GM18508 (cell line): ENCODE results near the gene RHEX.
"Not testable (repeated sequence)": the region's sequence is repeated elsewhere in the genome, so short reads cannot be mapped to it uniquely, and the experiment has no call there.

ENCODE experiments used
- ATAC-seq: cut with Tn5 transposase; IDR thresholded peaks from one replicate; pipeline ENCODE4 v1.9.1; 2021; ENCODE audit warnings: moderate number of reproducible peaks; ENCODE audit not compliant: insufficient read depth, unreplicated experiment

RHEX gene

DNA sequence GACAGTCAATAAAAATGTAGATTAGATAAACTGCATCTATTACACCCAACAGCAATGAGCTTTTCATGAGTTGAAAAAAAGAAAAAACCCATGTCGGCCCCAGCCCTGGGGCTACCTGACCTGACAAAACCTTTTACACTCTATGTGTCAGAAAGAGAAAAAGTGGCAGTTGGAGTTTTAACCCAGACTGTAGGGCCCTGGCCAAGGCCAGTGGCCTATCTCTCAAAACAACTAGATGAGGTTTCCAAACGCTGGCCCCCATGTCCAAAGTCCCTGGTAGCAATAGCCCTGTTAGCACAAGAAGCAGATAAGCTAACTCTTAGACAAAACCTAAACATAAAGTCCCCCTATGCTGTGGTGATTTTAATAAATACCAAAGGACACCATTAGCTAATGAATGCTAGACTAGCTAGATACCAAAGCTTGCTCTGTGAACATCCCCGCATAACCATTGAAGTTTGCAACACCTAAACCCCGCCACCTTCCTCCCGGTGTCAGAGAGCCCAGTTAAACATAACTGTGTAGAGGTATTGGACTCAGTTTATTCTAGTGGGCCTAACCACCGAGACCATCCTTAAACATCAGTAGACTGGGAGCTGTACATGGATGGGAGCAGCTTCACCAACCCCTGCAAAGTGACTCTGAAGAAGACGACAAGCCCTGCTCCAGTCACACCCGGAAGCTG lies 2.8 kb downstream of the RHEX start:
- not testable (repeated sequence) for ATAC-seq

DNA sequence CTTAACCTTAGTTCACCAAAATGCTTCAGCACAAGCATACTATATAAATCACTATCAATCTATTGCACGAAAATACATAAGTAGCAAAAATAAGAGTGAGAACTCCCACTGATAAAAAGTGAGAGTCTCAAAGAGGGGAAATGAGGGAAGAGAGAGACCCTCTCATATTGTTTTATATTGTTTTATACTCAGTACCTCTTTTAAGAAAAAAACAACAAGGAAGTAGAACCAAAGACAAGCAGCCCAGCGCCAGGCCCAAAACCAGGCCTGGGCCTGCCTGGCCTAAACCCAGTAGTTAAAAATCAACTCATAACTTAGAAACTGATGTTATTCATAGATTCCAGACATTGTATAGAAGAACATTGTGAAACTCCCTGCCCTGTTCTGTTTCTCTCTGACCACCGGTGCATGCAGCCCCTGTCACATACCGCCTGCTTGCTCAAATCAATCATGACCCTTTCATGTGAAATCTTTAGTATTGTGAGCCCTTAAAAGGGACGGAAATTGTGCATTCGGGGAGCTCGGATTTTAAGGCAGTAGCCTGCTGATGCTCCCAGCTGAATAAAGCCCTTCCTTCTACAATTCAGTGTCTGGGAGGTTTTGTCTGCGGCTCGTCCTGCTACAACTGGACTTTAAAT lies 5.4 kb downstream of the RHEX start:
- ATAC-seq, result not testable (repeated sequence)

DNA sequence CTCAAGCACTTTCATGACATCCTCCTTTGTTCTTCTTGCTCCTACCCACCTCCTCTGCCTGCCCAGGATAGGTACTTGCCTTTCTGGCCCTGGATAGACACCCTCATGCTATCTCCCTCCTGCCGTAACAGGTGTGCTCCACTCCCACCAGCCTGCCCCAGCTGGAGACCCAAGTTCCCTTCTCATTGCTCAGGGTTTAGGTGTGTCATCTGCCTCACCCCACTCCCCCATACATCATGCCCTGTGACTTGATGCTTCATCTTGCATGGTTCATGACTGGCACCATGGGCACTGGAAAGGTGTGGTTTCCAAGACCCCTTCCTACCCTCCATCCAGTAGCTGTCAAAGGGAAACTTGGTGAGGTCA lies 5.9 kb downstream of the RHEX start:
- ATAC-seq, result no peak

DNA sequence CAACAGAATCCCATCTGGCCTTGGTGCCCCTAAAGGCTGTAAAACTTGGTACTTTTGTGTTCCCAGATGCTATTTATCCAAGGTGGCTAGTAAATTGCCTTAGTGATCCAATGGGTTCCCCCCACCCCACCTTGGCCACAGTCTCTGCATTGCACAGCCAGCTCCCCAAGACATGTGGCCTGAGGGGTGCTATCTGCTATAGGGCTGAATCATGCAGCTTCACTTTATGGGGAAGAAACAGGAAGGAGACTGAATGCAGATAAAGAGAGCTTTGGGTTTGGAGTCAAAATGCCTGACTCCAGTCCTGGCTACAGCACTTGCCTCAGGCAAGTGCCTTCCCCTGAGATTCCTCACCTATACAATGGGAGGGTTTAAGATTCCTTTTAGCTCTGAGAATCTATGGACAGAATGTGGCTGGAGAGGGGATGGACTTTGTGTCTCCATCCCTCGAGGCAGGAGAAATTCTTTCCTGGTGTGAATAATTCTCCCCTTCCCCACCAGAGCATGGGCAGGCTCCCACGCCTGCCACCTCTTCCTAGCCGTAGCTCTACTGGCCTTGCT lies 6.5 kb downstream of the RHEX start:
- no peak for ATAC-seq

DNA sequence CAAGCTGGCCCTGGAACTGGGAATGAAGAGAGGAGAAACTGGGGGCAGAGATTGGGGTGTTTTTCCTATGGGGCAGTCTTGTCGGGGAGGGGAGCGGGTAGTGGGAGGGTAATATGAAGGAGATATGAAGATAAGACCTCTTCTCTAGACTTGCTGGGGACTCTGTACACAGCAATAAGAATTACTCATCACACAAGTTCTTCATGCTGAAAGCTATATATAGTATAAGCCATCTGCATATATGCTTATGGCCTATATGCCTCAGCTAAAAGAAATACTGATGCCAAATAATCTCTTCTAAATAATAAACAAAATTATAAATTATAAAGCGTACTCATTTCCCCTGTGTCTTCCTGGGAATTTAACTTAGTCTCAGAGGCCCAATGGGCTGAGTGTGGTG lies 7.9 kb downstream of the RHEX start:
- no peak for ATAC-seq

DNA sequence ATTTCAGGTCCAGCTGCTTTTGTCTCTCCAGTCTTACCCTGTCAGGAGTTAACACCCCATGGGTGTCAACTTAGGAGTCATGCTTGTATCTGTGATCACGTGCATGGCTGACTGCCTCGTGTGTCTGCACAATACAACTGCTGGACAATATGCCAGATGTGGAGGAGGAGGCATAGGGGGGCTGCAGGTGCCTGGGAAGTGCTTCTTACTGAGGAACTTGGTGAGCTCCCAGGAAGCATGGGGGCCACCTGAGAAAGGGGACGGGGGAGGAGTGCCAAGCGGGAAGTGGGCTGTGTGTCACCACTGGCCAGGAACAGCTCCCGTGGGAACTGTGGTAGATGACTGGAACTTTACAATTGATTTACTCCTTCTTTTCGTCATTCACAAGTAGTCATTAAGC lies 9.5 kb downstream of the RHEX start:
- ATAC-seq, result no peak

DNA sequence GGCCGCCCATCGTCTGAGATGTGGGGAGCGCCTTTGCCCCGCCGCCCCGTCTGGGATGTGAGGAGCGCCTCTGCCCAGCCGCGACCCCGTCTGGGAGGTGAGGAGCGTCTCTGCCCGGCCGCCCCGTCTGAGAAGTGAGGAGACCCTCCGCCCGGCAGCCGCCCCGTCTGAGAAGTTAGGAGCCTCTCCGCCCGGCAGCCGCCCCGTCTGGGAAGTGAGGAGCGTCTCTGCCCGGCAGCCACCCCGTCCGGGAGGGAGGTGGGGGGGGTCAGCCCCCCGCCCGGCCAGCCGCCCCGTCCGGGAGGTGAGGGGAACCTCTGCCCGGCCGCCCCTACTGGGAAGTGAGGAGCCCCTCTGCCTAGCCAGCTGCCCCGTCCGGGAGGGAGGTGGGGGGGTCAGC lies 11.0 kb downstream of the RHEX start:
- ATAC-seq, result not testable (repeated sequence)

DNA sequence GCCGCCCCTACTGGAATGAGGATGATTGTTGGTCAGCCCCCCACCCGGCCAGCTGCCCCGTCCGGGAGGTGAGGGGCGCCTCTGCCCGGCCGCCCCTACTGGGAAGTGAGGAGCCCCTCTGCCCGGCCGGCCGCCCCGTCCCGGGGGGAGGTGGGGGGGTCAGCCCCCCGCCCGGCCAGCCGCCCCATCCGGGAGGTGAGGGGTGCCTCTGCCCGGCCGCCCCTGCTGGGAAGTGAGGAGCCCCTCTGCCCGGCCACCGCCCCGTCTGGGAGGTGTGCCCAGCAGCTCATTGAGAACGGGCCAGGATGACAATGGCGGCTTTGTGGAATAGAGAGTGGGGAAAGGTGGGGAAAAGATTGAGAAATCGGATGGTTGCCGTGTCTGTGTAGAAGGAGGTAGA lies 11.5 kb downstream of the RHEX start:
- ATAC-seq, result not testable (repeated sequence)

DNA sequence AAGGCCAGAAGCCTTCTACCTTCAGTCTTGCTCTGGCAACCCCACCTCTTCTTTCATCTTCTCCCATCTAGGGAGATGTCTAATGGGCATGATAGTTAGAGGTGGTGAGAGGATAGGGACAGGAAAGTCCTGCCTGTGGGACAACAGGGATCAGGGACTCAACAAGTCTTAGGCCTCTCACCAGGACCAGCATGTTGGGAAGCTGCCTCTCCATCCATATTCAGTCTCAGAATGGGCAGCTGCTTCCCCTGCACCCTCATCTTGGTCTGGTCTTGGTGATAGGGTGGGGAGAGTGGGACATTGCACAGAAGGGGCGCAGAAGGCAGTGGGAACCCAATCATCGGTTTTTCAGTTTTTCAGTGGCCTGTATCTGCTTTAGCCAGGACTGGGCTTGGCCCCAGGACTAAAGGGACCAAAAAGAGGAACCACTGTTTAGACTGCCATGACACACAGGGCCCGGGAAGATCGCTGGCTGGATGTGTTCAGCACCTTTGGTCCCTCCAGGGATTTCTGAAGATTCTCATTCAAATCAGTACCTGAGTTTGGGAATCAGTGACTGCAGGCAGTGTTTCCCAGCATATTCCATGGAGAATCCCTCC lies 12.7 kb downstream of the RHEX start:
- no peak for ATAC-seq

DNA sequence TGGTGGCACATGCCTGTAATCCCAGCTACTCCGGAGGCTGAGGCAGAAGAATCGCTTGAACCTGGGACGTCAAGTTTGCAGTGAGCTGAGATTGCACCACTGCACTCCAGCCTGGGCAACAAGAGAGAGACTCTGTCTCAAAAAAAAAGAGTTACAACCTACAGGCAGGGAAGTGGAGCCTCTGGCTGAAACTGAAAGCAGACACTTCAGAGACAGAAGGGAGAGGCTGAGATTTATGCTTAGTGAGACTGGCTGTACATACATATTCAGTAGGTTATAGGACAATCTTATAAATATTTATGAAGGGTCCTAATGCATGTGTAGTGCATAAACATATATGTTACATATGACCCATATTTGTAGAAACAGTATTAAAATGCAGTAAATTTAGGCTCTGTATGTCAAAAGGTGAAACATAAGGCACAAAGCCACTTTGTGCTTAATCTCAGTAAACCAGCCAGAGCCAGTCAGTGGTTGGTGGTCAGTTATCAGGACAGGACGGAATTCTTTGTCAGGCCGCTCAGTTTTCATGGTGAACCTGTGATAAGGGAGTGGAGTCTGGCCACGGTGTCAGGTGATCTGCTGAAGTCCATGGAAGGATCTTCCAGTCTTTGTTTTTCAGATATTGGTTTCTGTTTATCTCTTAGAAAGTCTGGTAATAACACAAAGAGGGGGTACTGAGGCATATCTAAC lies 13.7 kb downstream of the RHEX start:
- ATAC-seq, result peak; percentile 72

DNA sequence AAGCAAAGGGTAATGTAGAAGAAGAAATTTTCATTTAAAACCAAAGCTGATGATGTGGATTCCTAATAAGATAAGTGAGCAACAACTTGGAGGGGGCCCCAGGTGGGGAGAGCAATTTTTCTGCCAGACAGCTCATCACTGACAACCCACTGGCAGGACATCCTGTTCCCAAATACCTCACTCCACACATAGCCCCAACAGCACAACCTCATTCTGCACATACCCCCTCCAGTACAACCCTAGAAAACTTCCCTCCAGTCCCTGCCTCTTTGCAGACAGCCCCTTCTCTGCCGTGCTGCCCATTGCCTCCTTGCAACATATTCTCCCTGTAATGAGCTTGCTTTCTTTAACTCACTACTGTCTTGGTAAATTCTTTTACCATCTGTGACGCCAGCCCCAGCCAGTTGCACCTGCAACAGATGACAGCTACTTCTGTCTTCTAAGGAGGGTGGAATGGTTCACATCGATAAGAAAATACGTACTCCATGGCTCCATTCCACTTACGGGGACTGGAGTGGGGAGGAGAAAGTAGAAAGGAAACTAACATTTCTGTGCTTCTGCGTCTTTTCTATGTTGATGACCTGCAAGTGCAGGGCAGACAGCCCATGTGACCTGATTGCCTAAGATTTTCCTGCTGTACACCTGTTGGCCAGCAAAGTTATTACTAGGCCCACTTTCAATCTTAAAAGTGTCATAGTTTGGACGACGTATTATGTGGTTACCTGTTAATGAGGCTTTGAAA lies 14.7 kb downstream of the RHEX start:
- no peak for ATAC-seq

DNA sequence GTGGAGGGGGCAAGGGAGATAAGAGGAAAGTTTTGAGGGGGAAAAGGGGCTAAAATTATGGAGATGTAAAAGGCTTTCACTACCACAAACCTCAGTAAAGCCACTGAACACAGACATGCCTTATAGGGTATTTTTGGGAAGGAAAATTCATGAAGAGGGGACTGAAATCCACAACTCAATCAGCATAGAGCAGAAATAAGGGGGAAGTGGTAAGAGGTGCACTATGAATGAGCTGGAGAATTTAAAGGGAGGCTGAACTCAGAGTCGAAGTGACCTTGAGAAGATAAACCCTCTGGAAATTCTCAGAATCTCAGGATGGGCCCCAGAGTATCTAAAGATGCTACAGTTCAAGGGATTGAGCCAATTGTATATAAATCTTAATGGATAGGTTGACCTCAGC lies 15.3 kb downstream of the RHEX start:
- no peak for ATAC-seq

DNA sequence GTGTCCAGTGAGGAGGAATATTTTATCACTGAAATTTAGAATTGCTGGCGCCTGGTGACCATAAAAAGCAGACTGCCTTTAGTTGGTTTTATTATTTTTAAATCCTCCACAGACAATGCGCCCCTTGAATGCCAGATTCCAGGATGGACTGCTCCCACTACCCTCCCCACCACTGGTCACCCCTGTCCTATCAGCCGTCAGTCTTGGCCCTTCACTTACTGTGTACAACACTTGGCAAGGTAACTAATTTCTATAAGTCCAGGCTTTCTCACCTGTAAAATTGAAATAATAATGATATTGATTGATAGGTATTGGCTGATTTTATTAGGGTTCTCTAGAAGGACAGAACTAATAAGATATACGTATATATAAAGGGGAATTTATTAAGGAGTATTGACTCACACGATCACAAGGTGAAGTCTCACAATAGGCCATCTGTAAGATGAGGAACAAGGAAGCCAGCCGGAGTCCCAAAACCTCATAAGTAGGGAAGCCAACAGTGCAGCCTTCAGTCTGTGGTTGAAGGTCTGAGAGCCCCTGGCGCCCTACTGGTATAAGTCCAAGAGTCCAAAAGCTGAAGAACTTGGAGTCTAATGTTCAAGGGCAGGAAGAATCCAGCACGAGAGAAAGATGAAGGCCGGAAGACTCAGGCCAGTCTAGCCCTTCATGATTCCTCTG lies 17.8 kb downstream of the RHEX start:
- ATAC-seq, result no peak

DNA sequence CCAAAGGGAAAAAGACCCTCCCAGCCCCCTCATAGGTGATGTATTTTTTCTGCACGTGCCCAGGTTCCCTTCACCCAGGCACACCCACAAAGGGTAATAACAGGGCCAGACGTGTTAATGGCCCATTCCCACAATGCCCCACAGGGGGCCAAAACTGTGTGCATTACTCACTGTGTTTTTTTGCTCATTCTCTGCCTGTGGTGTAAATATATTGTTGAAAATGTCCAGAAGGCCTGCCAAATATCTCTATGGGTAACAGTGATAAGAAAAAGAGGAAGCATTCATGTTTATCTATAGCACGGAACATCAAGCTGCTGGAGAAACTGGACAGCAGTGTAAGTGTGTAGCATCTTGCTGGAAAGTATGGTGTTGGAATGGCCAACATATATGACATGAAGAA lies 21.9 kb downstream of the RHEX start:
- no peak for ATAC-seq

DNA sequence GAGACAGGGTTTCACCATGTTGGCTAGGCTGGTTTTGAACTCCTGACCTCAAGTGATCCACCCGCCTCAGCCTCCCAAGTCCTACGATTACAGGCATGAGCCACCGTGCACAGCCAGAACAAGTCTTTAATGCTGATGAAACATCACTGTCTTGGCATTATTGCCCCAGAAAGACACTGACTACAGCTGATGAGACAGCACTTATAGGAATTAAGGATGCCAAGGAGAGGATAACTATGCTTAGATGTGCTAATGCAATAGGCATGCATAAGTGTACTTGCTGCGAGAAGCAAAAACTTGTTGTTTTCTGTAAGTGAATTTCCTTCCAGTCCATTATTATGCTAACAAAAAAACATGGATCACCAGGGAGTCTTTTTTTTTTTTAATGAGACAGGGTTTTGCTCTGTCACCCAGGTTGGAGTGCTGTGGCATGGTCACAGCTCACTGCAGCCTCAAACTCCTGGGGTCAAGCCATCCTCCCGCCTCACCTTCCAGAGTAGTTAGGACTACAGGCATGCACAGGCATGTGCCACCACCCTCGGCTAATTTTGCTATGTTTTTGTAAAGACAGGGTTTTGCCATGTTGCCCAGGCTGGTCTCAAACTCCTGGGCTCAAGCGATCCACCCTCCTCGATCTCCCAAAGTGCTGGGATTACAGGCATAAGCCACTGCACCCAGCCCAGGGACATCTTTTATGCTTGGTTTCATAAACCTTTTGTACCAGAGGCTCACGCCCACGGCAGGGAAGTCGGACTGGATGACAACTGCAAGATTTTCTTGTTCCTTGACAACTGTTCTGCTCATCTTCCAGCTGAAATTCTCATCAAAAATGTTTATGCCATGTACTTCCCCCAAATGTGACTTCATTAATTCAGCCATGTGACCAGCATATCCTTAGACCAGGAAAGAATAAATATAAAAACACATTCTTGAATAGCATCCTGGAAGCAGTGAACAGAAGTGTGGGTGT lies 23.1 kb downstream of the RHEX start:
- ATAC-seq, result no peak

DNA sequence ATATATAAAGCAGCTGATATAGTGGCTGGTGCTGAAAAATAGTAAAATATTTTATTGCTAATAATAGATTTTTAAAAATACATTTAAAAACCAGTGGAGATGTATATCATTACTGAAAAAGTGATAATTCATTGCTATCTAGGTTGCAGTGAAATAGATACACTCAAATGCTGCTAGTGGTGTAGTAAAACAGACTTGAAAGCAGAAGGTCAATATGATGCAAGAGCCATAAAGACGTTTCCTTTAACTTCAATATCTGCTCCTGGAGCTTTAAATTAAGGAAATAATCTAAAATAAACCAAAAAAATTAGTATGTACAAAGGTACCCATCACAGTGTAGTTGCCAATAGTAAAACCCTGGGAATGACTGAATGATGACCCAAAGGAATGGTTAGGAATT lies 26.2 kb downstream of the RHEX start:
- ATAC-seq, result no peak

DNA sequence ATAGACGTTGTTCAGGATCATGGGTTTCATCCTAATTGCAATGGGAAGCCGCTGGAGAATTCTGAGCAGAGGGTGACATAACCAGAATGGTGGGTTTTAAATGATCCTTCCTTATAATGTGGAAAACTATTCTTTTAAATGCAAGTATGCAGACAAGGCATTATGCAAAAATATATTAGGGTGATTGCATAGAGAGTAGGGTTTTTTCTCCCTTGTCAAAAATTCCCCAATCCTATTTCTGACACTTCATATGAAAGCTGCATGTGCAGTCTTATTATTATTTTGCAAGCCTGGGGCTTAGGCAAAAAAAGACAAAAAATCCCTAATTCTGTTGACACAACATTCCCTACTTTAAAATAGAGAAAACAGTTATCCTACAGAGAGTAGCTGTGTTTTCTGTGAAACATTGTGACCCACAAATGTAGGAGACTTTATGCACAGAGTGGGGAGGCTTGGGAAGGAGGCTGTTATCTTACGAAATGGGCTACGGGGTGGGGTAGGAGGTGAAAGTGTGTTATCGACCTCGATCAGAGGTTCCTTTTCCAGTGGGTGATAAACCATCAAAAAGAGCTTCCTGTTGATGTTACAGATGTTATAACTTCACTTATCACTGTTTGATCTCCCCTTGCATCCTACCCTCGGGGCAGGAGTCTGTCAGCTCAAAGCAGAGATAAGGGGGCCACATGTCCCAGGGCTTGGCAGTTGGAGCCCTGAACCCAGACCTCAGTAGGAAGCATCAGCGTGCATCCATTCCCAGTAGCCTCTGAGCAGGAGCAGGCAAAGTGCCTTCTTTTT lies 27.2 kb downstream of the RHEX start:
- ATAC-seq, result no peak

DNA sequence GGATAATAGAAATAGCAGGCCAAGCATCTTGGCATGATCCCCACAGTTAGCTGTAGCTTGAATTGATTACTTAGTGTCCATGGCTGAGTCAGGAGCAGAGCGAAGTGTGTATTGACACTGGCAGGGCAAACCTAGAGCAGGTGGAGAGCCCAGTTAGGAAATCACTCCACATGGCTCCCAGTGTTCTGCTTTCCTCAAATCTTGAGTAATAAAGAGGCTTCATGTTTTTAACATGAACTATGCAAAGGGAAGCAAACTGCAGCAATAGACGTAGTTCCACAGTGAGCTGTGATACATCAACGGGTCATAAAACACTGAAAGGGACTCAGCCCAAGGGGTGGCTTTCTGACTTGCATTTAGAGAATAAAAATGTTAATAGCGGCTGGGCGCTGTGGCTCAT lies 28.9 kb downstream of the RHEX start:
- ATAC-seq, result no peak
